ENCODE data around the gene FAIM2.

Gene FAIM2

DNA sequence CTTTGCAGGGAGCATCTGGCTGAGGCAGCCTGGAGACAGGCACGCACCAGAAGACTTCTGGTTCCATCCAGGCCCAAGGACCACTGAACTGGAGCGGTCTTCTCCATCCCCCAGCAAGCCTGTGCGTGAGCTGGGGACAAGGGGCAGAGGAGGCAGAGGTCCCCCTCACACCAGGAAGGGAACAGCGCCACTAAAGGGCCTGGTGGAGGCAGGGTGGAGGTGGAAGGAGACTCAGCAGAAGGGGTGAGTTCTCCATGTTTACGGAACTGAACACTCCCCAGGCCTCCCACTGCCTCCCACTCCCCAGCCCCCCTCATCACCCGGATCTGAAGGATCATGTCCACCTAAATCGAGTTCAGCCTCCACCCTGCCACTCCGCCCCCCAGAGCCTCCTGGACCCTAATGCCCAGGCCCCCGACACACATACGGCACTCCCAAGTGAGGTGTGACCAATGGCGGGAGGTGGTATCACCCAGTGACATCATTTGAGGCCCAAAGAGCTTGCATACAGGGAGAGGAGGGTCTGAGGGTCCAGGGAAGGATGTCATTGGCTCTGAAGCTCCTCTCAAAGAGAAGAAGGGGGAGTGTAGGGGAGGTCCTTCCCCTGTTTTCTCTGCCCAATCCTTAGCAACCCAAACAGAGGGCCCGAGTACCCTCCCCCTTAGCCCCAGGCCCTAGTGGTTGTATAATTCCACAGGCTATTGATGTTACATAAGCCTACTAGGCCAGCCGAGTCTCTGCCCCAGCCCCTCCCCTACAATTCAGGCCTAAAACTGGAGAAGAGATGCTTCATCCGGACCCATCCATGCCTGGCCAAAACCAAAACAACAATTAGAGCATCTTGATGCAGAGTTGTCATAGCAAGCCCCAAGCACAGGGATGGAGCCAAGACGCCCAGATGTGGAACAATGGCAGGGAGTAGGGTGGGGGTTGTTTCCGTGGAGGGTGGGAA, 1.0 kb downstream of the FAIM2 start:
- no peak for DNase-seq (ENCODE audit: low read depth)
- no peak overlapping the region for H3K4me3 ChIP-seq (ENCODE audit: low read length)
- no peak for TF ChIP-seq CTCF (IDR thresholded peaks at IDR 0.05; ENCODE audit: insufficient read depth, low read depth, low read length, missing control alignments)

DNA sequence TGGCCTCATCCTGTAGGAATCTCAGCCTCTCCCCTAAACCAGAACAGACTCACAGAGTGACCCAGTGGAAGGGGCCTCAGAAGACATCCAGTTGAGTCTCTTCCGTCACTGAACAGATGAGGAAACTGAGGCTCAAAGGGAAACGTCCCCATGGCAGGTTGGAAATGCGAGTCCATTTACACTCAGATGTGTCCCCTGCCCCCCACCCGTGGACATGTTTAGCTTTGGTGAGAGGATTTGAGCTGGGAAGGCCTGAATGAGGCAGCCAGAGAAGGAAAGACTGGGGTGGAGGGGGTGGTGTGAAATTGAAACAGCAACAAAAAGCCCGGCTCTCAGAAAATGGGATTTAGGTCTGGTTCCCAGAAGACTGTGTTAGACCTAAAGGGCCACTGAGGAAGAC, 1.7 kb downstream of the FAIM2 start:
- H3K4me3 ChIP-seq (ENCODE audit: low read length), result no peak overlapping the region
- no peak for DNase-seq (ENCODE audit: low read depth)
- no peak for TF ChIP-seq CTCF (IDR thresholded peaks at IDR 0.05; ENCODE audit: insufficient read depth, low read depth, low read length, missing control alignments)

- TF ChIP-seq CTCF (IDR thresholded peaks at IDR 0.05; ENCODE audit: insufficient read depth, low read depth, low read length, missing control alignments), result no peak
- no peak overlapping the region for H3K4me3 ChIP-seq (ENCODE audit: low read length)
- no peak for DNase-seq (ENCODE audit: low read depth)
These were observed 2.7 kb downstream of the FAIM2 start for GRCh38 chr12:49901026-49901425.

GRCh38 chr12:49900371-49900770, 3.3 kb downstream of the FAIM2 start:
- no peak for TF ChIP-seq CTCF (IDR thresholded peaks at IDR 0.05; ENCODE audit: insufficient read depth, low read depth, low read length, missing control alignments)
- no peak for DNase-seq (ENCODE audit: low read depth)
- no peak overlapping the region for H3K4me3 ChIP-seq (ENCODE audit: low read length)

DNA sequence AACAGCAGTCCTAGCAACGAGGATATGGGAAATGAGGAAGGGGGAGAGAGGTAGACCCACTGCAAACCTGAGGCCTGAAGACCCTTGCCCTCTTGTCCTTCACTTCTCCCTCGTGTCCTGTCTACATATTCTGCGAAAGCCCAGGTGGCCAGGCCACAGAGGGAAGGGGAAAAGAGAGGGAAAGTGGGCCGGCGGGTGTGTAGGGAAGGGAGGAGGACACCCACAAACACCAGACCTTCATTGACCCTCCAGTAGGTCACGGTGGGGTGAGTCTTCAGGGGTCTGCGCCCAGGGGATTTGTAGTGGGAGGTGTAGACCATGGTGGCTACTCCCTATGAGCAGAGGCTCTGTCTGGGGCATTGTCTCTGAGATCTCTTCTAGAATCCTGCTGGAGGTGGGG, 3.8 kb downstream of the FAIM2 start:
- H3K4me3 ChIP-seq (ENCODE audit: low read length), result no peak overlapping the region
- no peak for TF ChIP-seq CTCF (IDR thresholded peaks at IDR 0.05; ENCODE audit: insufficient read depth, low read depth, low read length, missing control alignments)
- DNase-seq (ENCODE audit: low read depth), result no peak

GRCh38 chr12:49899286-49899843, 4.3 kb downstream of the FAIM2 start:
- TF ChIP-seq CTCF (IDR thresholded peaks at IDR 0.05; ENCODE audit: insufficient read depth, low read depth, low read length, missing control alignments), result no peak
- H3K4me3 ChIP-seq (ENCODE audit: low read length), result no peak overlapping the region
- DNase-seq (ENCODE audit: low read depth), result no peak

Measured in epithelial cell of esophagus (primary cell).